ENCODE results near the gene GLT8D1. TPM values are rescaled to one million over a fixed set of nuclear protein-coding genes. Genes with fewer than 3 reads are reported as not detected.

The GLT8D1 gene
- total and polyA plus RNA-seq, 4 donors, result 33.3 to 77.9 (median 56.7) TPM

DNA sequence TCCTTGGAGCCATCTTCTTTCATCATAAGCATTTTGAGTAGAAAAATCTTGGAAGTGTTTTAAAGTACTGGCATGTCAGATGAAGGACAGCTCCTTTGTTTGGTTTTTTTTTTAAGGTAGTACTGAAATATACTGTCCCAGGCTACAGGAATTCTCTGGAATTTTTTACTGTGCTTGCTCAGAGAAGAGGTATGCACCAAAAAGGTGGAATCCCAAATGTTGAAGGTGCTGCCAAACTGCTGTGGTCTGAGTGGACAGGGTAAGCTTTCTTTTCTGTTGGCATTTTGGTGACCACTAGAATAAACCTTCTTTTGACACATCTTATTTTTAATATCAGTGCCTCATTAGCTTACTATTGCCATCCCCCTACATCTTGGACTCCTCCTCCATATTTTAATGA lies 12.5 kb downstream of the GLT8D1 start:
- TF ChIP-seq RAD21 (IDR thresholded peaks at IDR 0.05), result no peak
- TF ChIP-seq, protein P1, sequence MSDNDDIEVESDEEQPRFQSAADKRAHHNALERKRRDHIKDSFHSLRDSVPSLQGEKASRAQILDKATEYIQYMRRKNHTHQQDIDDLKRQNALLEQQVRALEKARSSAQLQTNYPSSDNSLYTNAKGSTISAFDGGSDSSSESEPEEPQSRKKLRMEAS (IDR thresholded peaks at IDR 0.05), result no peak
- no peak for TF ChIP-seq SP1 (IDR thresholded peaks at IDR 0.05)
- TF ChIP-seq NR2F2 (IDR thresholded peaks at IDR 0.05), result no peak
- TF ChIP-seq, protein P2, sequence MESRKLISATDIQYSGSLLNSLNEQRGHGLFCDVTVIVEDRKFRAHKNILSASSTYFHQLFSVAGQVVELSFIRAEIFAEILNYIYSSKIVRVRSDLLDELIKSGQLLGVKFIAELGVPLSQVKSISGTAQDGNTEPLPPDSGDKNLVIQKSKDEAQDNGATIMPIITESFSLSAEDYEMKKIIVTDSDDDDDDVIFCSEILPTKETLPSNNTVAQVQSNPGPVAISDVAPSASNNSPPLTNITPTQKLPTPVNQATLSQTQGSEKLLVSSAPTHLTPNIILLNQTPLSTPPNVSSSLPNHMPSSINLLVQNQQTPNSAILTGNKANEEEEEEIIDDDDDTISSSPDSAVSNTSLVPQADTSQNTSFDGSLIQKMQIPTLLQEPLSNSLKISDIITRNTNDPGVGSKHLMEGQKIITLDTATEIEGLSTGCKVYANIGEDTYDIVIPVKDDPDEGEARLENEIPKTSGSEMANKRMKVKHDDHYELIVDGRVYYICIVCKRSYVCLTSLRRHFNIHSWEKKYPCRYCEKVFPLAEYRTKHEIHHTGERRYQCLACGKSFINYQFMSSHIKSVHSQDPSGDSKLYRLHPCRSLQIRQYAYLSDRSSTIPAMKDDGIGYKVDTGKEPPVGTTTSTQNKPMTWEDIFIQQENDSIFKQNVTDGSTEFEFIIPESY (IDR thresholded peaks at IDR 0.05), result no peak
- no peak for TF ChIP-seq RXRA (IDR thresholded peaks at IDR 0.05)
- TF ChIP-seq JUND (IDR thresholded peaks at IDR 0.05), result no peak
- TF ChIP-seq HNF4A (conservative IDR thresholded peaks at IDR 0.05), result no peak
- no peak for TF ChIP-seq GABPA (IDR thresholded peaks at IDR 0.05 in 1 of 2, conservative IDR thresholded peaks at IDR 0.05 in 1 of 2)
- TF ChIP-seq HNF4G (IDR thresholded peaks at IDR 0.05), result no peak
- no peak for TF ChIP-seq TAF1 (conservative IDR thresholded peaks at IDR 0.05)
- TF ChIP-seq EGR1 (IDR thresholded peaks at IDR 0.05; ENCODE audit: low read depth in 2 of 2), result no peak
- no peak for TF ChIP-seq FOXA1 (IDR thresholded peaks at IDR 0.05)
- Histone ChIP-seq H3K36me3 (ENCODE audit: control insufficient read depth in 4 of 4, insufficient read depth in 3 of 4, low read depth in 1 of 4, low read length in 3 of 4) (peaks cover 17 to 89% (median 83%) of the 10 kb centered on the region in 4 donors), H3K27me3 (ENCODE audit: control insufficient read depth in 4 of 4, insufficient read depth in 4 of 4, low read length in 3 of 4) (no peaks in the 10 kb centered on the region), H3K9ac (ENCODE audit: low read depth in 1 of 2, low read length in 2 of 2) (no peak overlapping the region), H3K27ac (ENCODE audit: low read depth in 1 of 2, low read length in 2 of 2) (no peak overlapping the region), H3K9me3 (ENCODE audit: control insufficient read depth in 4 of 4, low read length in 3 of 4) (no peaks in the 10 kb centered on the region), H3K4me3 (ENCODE audit: low read depth in 1 of 3, low read length in 3 of 3) (no peak overlapping the region), H3K4me1 (ENCODE audit: control insufficient read depth in 4 of 4, insufficient read depth in 4 of 4, low read length in 3 of 4) (peaks cover 0 to 2% (median 0%) of the 10 kb centered on the region in 4 donors)
- no peak for DNase-seq (ENCODE audit: low spot score)

DNA sequence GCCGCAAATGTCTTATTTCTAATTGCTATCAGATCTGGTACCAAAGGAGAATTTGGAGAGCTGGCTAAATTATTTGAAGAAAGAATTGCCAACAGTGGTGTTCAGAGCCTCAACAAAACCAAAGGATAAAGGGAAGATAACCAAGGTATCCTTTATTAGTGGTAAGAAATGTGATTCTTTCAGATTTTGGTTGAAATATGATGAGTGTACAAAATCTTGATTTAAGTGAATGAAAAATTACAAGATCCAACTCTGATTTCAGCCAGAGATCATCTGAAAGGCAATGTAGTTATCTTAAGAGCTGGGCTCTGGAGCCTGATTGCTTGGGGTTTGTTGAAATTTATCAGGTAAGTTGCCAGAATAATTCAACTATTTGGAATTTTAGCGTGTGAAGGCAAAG lies 15.0 kb downstream of the GLT8D1 start:
- DNase-seq (ENCODE audit: low spot score), result no peak
- no peak overlapping the region for H3K4me3 ChIP-seq (ENCODE audit: low read depth in 1 of 3, low read length in 3 of 3)
- no peaks in the 10 kb centered on the region for H3K27me3 ChIP-seq (ENCODE audit: control insufficient read depth in 4 of 4, insufficient read depth in 4 of 4, low read length in 3 of 4)
- H3K9ac ChIP-seq (ENCODE audit: low read depth in 1 of 2, low read length in 2 of 2), result no peak overlapping the region
- H3K36me3 ChIP-seq (ENCODE audit: control insufficient read depth in 4 of 4, insufficient read depth in 3 of 4, low read depth in 1 of 4, low read length in 3 of 4), result peaks cover 20 to 74% (median 71%) of the 10 kb centered on the region in 4 donors
- no peak for TF ChIP-seq HNF4G (IDR thresholded peaks at IDR 0.05)
- TF ChIP-seq HNF4A (conservative IDR thresholded peaks at IDR 0.05), result no peak
- no peak for TF ChIP-seq JUND (IDR thresholded peaks at IDR 0.05)
- TF ChIP-seq RAD21 (IDR thresholded peaks at IDR 0.05), result no peak
- TF ChIP-seq EGR1 (IDR thresholded peaks at IDR 0.05; ENCODE audit: low read depth in 2 of 2), result no peak
- no peak for TF ChIP-seq RXRA (IDR thresholded peaks at IDR 0.05)
- no peak for TF ChIP-seq ATF3 (IDR thresholded peaks at IDR 0.05)
- TF ChIP-seq FOXA2 (IDR thresholded peaks at IDR 0.05), result no peak
- 98% methylated on average over 2 of the region's 2 CpGs for WGBS
- H3K27ac ChIP-seq (ENCODE audit: low read depth in 1 of 2, low read length in 2 of 2), result no peak overlapping the region
- H3K4me1 ChIP-seq (ENCODE audit: control insufficient read depth in 4 of 4, insufficient read depth in 4 of 4, low read length in 3 of 4), result peaks cover 5 to 9% (median 6%) of the 10 kb centered on the region in 4 donors
- H3K9me3 ChIP-seq (ENCODE audit: control insufficient read depth in 4 of 4, low read length in 3 of 4), result no peaks in the 10 kb centered on the region

DNA sequence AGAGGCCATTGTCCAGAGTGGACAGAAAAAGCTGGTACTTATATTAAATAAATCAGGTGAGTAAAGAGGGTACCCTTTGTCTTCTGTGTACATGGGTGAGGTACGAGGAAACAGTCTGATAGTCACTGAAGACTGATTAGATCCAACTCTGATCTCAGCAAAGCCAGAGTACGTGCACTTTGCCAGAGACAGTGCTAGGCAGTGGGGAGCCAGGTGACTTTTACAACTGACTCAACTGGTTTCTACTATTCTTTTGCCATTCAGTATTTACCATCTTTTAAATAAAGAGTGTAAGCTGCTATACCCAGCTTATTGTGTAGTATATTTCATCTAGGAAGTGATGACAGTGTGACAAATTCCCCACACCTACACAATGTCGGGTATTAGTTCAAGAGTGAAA lies 16.4 kb downstream of the GLT8D1 start:
- Histone ChIP-seq H3K36me3 (ENCODE audit: control insufficient read depth in 4 of 4, insufficient read depth in 3 of 4, low read depth in 1 of 4, low read length in 3 of 4) (peaks cover 16 to 61% (median 59%) of the 10 kb centered on the region in 4 donors), H3K27ac (ENCODE audit: low read depth in 1 of 2, low read length in 2 of 2) (peak overlapping the region in 1 of 2 donors; percentile 8), H3K9ac (ENCODE audit: low read depth in 1 of 2, low read length in 2 of 2) (no peak overlapping the region), H3K9me3 (ENCODE audit: control insufficient read depth in 4 of 4, low read length in 3 of 4) (no peaks in the 10 kb centered on the region), H3K27me3 (ENCODE audit: control insufficient read depth in 4 of 4, insufficient read depth in 4 of 4, low read length in 3 of 4) (no peaks in the 10 kb centered on the region), H3K4me1 (ENCODE audit: control insufficient read depth in 4 of 4, insufficient read depth in 4 of 4, low read length in 3 of 4) (peaks cover 5 to 16% (median 13%) of the 10 kb centered on the region in 4 donors), H3K4me3 (ENCODE audit: low read depth in 1 of 3, low read length in 3 of 3) (no peak overlapping the region)
- 92% methylated on average over 3 of the region's 3 CpGs for whole genome bisulfite sequencing
- DNase-seq (ENCODE audit: low spot score), result no peak
- TF ChIP-seq ATF3 (IDR thresholded peaks at IDR 0.05) (no peak), JUND (IDR thresholded peaks at IDR 0.05) (no peak), EGR1 (IDR thresholded peaks at IDR 0.05; ENCODE audit: low read depth in 2 of 2) (no peak), FOXA1 (IDR thresholded peaks at IDR 0.05) (no peak), NR2F2 (IDR thresholded peaks at IDR 0.05) (no peak), HNF4A (conservative IDR thresholded peaks at IDR 0.05) (no peak), REST (IDR thresholded peaks at IDR 0.05) (no peak), YY1 (IDR thresholded peaks at IDR 0.05) (no peak), HNF4G (IDR thresholded peaks at IDR 0.05) (no peak), RAD21 (IDR thresholded peaks at IDR 0.05) (no peak), FOXA2 (IDR thresholded peaks at IDR 0.05) (no peak), SP1 (IDR thresholded peaks at IDR 0.05) (no peak), RXRA (IDR thresholded peaks at IDR 0.05) (no peak), GABPA (IDR thresholded peaks at IDR 0.05 in 1 of 2, conservative IDR thresholded peaks at IDR 0.05 in 1 of 2) (no peak)
- TF ChIP-seq, protein P1 (IDR thresholded peaks at IDR 0.05), result no peak
- TF ChIP-seq, protein P2 (IDR thresholded peaks at IDR 0.05), result no peak

All from liver (tissue), 9 donors.